Activated CD4-positive, alpha-beta memory T cell treated with anti-CD3 and anti-CD28 coated beads, Interleukin-2, amount 10 ng/mL, durations not matched to agents 7 days and 5 days (primary cell): ENCODE measurements around the gene PPP1R9A. TPM values are rescaled to one million over a fixed set of nuclear protein-coding genes. Genes with fewer than 3 reads are reported as not detected.
"Not testable (repeated sequence)": the region's sequence is repeated elsewhere in the genome, so short reads cannot be mapped to it uniquely, and the experiment has no call there.

Source experiments
- CTCF ChIA-PET: fragments of 350-600 bp; sonication (Branson Sonifier 250); formaldehyde crosslinking; loops from one replicate; lab custom pipeline; 2021; ENCODE audit warnings: antibody characterized with exemption, inconsistent platforms; lab: Charles Lee
- POLR2A ChIA-PET: fragments of 350-600 bp; sonication (Branson Sonifier 250); formaldehyde crosslinking; loops from one replicate; lab custom pipeline; 2021; ENCODE audit warnings: antibody characterized with exemption; lab: Charles Lee
- DNase-seq: peaks from one replicate; pipeline ENCODE4 v3.0.0-alpha.2; 2020
- H3K27ac Mint-ChIP-seq: one replicate; pipeline ENCODE4 v1.8.0; 2021; ENCODE audit warnings: mild to moderate bottlenecking, mixed read lengths
- H3K27me3 Mint-ChIP-seq: one replicate; pipeline ENCODE4 v1.8.0; 2021; ENCODE audit warnings: mixed read lengths
- H3K36me3 Mint-ChIP-seq: one replicate; pipeline ENCODE4 v1.8.0; 2021; ENCODE audit warnings: low read depth, mixed read lengths
- H3K4me1 Mint-ChIP-seq: one replicate; pipeline ENCODE4 v1.8.0; 2021; ENCODE audit warnings: mixed read lengths
- H3K4me3 Mint-ChIP-seq: one replicate; pipeline ENCODE4 v1.8.0; 2021; ENCODE audit warnings: mild to moderate bottlenecking, mixed read lengths
- H3K9me3 Mint-ChIP-seq: one replicate; pipeline ENCODE4 v1.8.0; 2021; ENCODE audit warnings: mixed read lengths
- total RNA-seq, 2 experiments: library from RNA; stranded (reverse); gene quantifications; one replicate each; pipeline ENCODE4 v1.2.3, GENCODE V29; 2021

The PPP1R9A gene
- total RNA-seq, 2 experiments from 2014 or later: not detected

GRCh38 chr7:94971051-94971867, 63.9 kb downstream of the PPP1R9A start:
- POLR2A ChIA-PET: no interaction called here
- CTCF ChIA-PET: no interaction called here
- Mint-ChIP-seq H3K4me1 (no peaks in the 10 kb centered on the region), H3K36me3 (no peaks in the 10 kb centered on the region), H3K4me3 (no peak overlapping the region), H3K27me3 (no peaks in the 10 kb centered on the region), H3K27ac (no peak overlapping the region), H3K9me3 (peaks cover 2% of the 10 kb centered on the region)
- DNase-seq: no peak

DNA sequence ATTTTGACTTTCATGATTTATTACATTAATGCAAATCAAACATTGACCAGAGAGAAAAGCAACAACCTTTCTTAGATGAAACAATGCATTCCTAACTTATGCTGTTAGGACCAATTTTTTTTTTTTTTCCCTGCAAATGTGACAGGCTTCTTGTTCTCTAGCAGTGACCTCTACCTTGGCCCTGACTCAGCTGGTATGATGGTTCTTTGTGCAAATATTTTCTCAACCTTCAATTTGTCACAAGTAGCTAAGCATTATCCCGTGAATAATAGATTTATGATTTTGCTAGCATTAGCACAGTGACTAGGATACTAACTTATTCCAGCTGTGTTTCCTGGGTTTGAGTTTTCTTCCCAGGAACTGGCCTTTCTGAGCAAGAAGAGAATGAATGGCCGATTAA, 64.9 kb downstream of the PPP1R9A start:
- no peaks in the 10 kb centered on the region for H3K4me1 Mint-ChIP-seq
- no peaks in the 10 kb centered on the region for H3K27me3 Mint-ChIP-seq
- POLR2A ChIA-PET: no interaction called here
- H3K36me3 Mint-ChIP-seq: no peaks in the 10 kb centered on the region
- peaks cover 4% of the 10 kb centered on the region for H3K9me3 Mint-ChIP-seq
- DNase-seq: no peak
- no peak overlapping the region for H3K27ac Mint-ChIP-seq
- no peak overlapping the region for H3K4me3 Mint-ChIP-seq
- CTCF ChIA-PET: no interaction called here

GRCh38 chr7:94973844-94974243, 66.5 kb downstream of the PPP1R9A start:
- Mint-ChIP-seq H3K4me1 (no peaks in the 10 kb centered on the region), H3K4me3 (no peak overlapping the region), H3K27me3 (no peaks in the 10 kb centered on the region)

GRCh38 chr7:94974423-94974822, 67.0 kb downstream of the PPP1R9A start:
- peaks cover 4% of the 10 kb centered on the region for H3K9me3 Mint-ChIP-seq
- H3K27me3 Mint-ChIP-seq: no peaks in the 10 kb centered on the region
- H3K4me1 Mint-ChIP-seq: no peaks in the 10 kb centered on the region
- no peak overlapping the region for H3K27ac Mint-ChIP-seq
- ChIA-PET CTCF (no interaction called here), POLR2A (no interaction called here)
- H3K4me3 Mint-ChIP-seq: no peak overlapping the region
- no peaks in the 10 kb centered on the region for H3K36me3 Mint-ChIP-seq
- DNase-seq: no peak

More at GRCh38 chr7:94973844-94974243, 66.5 kb downstream of the PPP1R9A start:
- POLR2A ChIA-PET: no interaction called here
- CTCF ChIA-PET: no interaction called here
- no peaks in the 10 kb centered on the region for H3K36me3 Mint-ChIP-seq
- H3K9me3 Mint-ChIP-seq: peaks cover 4% of the 10 kb centered on the region
- no peak for DNase-seq
- no peak overlapping the region for H3K27ac Mint-ChIP-seq

DNA sequence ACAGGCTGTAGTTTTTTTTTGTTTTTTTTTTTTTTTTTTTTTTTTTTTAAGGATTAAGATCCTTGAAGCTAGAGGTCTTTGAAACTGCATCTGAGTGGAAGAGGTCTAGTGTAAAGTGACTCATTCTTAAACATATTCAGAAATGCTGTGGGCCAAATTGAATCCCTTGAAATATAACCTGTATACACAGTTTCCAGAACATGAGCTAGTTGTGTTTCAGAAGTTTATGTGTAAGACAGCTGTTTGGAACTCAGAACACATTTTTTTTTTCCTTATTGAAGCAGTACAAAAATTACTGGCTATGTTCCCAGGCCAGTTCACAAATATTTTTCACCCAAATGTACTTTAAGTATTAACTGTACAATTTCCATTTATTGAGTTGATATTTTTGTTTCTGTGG, 67.9 kb downstream of the PPP1R9A start:
- CTCF ChIA-PET: no interaction called here
- H3K9me3 Mint-ChIP-seq: peaks cover 4% of the 10 kb centered on the region
- H3K27ac Mint-ChIP-seq: no peak overlapping the region
- H3K36me3 Mint-ChIP-seq: no peaks in the 10 kb centered on the region
- DNase-seq: no peak
- POLR2A ChIA-PET: no interaction called here
- H3K4me1 Mint-ChIP-seq: no peaks in the 10 kb centered on the region
- H3K27me3 Mint-ChIP-seq: no peaks in the 10 kb centered on the region
- H3K4me3 Mint-ChIP-seq: no peak overlapping the region

DNA sequence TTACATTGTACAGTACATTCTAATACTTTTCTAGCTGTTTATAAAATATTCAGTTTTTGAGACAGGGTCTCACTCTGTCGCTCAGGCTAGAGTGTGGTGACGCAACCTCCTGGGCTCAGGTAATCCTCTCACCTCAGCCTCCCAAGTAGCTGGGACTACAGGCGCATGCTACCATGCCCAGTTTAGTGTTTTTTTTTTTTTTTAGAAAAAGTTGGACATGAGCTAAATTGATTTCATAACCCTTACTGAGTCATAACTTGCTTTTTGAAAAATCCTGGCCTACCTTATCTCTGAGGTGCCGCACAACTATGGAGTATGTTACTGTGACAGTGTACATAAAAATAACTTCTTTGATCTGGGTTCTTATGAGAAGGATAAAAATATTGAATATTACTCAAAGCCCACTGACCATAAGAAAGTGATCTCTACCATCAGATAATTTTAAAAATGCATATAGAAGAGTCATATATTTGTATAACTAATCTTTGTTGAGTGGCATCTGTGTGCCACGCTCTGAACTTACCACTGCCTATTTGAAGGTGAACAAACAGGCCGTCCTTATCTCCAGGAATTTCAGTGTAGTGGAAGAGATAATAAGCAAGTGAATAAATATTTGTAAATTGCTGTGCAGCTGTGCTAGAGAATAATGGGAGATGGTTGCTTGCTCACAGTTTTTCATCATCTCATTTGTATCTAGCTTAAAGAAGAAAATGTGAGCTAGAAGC, 73.2 kb downstream of the PPP1R9A start:
- ChIA-PET CTCF (no interaction called here), POLR2A (no interaction called here)

DNA sequence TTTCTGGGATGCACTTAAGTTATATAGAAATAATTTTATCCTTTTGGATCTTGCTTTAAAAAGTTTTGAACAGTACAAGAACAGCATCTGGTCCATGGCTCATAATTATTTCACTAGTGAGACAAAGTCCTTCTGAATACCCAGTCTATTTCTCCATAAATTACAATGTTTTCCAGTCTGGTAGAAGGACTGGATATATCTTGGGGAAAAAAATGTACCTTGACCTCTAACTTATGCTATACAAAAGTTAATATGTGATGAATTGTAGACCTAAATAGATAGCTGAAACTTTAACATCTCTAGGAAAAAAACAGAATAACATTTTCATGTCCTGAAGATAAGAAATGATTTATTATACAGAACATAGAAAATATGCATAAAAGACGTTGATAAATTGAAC, 88.5 kb downstream of the PPP1R9A start:
- no peak overlapping the region for H3K4me3 Mint-ChIP-seq
- H3K27me3 Mint-ChIP-seq: no peaks in the 10 kb centered on the region
- ChIA-PET POLR2A (no interaction called here), CTCF (no interaction called here)
- no peaks in the 10 kb centered on the region for H3K4me1 Mint-ChIP-seq
- no peaks in the 10 kb centered on the region for H3K9me3 Mint-ChIP-seq
- DNase-seq: no peak
- H3K36me3 Mint-ChIP-seq: no peaks in the 10 kb centered on the region
- no peak overlapping the region for H3K27ac Mint-ChIP-seq

More for the DNA sequence above, 73.2 kb downstream of the PPP1R9A start:
- Mint-ChIP-seq H3K27ac (no peak overlapping the region), H3K27me3 (no peaks in the 10 kb centered on the region), H3K4me3 (no peak overlapping the region), H3K4me1 (no peaks in the 10 kb centered on the region), H3K9me3 (peaks cover 11% of the 10 kb centered on the region), H3K36me3 (no peaks in the 10 kb centered on the region)
- no peak for DNase-seq

- Mint-ChIP-seq H3K9me3 (no peaks in the 10 kb centered on the region), H3K4me1 (no peaks in the 10 kb centered on the region), H3K4me3 (no peak overlapping the region), H3K27ac (no peak overlapping the region), H3K27me3 (no peaks in the 10 kb centered on the region), H3K36me3 (no peaks in the 10 kb centered on the region)
- DNase-seq: no peak
- ChIA-PET CTCF (no interaction called here), POLR2A (no interaction called here)
Measured at GRCh38 chr7:94996369-94996768, 89.0 kb downstream of the PPP1R9A start.

GRCh38 chr7:94997547-94997946, 90.2 kb downstream of the PPP1R9A start:
- Mint-ChIP-seq H3K27me3 (no peaks in the 10 kb centered on the region), H3K36me3 (no peaks in the 10 kb centered on the region), H3K27ac (no peak overlapping the region), H3K4me3 (no peak overlapping the region), H3K9me3 (no peaks in the 10 kb centered on the region), H3K4me1 (no peaks in the 10 kb centered on the region)
- CTCF ChIA-PET: no interaction called here
- DNase-seq: no peak
- POLR2A ChIA-PET: no interaction called here

- Mint-ChIP-seq H3K36me3 (no peaks in the 10 kb centered on the region), H3K4me3 (no peak overlapping the region), H3K9me3 (no peaks in the 10 kb centered on the region), H3K27me3 (no peaks in the 10 kb centered on the region), H3K4me1 (no peaks in the 10 kb centered on the region), H3K27ac (no peak overlapping the region)
- POLR2A ChIA-PET: no interaction called here
- CTCF ChIA-PET: no interaction called here
- DNase-seq: no peak
Measured at GRCh38 chr7:94998266-94999068, 91.1 kb downstream of the PPP1R9A start.

DNA sequence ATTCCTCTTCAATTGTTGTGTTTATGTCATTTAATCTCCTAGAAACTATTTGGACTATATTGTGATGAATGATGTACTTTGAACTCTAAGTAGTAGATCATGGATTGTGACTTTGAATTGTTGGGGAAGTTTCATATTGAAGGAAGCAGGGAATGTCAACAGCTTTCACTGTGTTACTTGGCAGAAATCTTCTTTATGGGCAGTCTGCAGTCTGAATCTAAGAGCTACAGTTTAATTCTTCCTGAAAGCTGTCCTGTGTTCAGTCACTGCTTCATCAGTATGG, 91.6 kb downstream of the PPP1R9A start:
- CTCF ChIA-PET: no interaction called here
- no peaks in the 10 kb centered on the region for H3K4me1 Mint-ChIP-seq
- H3K36me3 Mint-ChIP-seq: no peaks in the 10 kb centered on the region
- no peak overlapping the region for H3K4me3 Mint-ChIP-seq
- H3K27me3 Mint-ChIP-seq: no peaks in the 10 kb centered on the region
- no peaks in the 10 kb centered on the region for H3K9me3 Mint-ChIP-seq
- POLR2A ChIA-PET: no interaction called here
- no peak overlapping the region for H3K27ac Mint-ChIP-seq
- DNase-seq: no peak

DNA sequence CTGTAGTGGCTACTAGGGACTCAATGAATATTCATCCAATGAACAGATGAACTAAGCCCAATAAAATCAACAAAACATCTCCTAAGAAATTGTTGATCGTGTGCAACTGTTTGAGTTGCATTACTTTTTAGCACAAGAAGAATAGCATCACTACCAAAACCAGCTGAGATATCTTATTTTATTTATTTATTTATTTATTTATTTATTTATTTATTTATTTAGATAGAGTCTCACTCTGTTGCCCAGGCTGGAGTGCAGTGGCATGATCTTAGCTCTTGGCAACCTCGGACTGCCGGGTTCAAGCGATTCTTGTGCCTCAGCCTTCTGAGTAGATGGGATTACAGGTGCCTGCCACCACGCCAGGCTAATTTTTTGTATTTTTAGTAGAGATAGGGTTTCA, 92.2 kb downstream of the PPP1R9A start:
- H3K27ac Mint-ChIP-seq, H3K9me3 Mint-ChIP-seq, POLR2A ChIA-PET, H3K4me1 Mint-ChIP-seq, H3K36me3 Mint-ChIP-seq, H3K27me3 Mint-ChIP-seq, H3K4me3 Mint-ChIP-seq, DNase-seq, CTCF ChIA-PET: not testable (repeated sequence)

GRCh38 chr7:95001258-95001657, 93.9 kb downstream of the PPP1R9A start:
- no peaks in the 10 kb centered on the region for H3K27me3 Mint-ChIP-seq
- H3K4me3 Mint-ChIP-seq: no peak overlapping the region
- ChIA-PET CTCF (no interaction called here), POLR2A (no interaction called here)
- no peak overlapping the region for H3K27ac Mint-ChIP-seq
- DNase-seq: no peak
- H3K36me3 Mint-ChIP-seq: no peaks in the 10 kb centered on the region
- no peaks in the 10 kb centered on the region for H3K9me3 Mint-ChIP-seq
- no peaks in the 10 kb centered on the region for H3K4me1 Mint-ChIP-seq
